Kidney epithelial cell (primary cell): ENCODE data around the gene VAV1. TPM values are rescaled to one million over a fixed set of nuclear protein-coding genes. Genes with fewer than 3 reads are reported as not detected.

Experiments used
- DNase-seq: peaks from one replicate; pipeline ENCODE4 v3.0.0-alpha.2; 2010; ENCODE audit warnings: low read depth
- H3K27me3 ChIP-seq: 2 replicates; pipeline ENCODE4 v1.6.0; 2011; ENCODE audit warnings: low read length; ENCODE audit not compliant: control insufficient read depth, insufficient read depth
- H3K36me3 ChIP-seq: 2 replicates; pipeline ENCODE4 v1.5.1; 2011; ENCODE audit warnings: low read length; ENCODE audit not compliant: control insufficient read depth, insufficient read depth
- H3K4me3 ChIP-seq: 2 replicates; pipeline ENCODE4 v1.5.1; 2011; ENCODE audit warnings: low read depth, mild to moderate bottlenecking, control low read depth, low read length
- total RNA-seq: library from RNA; depleted of rRNA; stranded (reverse); fragments of >200 nt; gene quantifications from 2 replicates; pipeline ENCODE4 v1.2.3, GENCODE V29; 2015
- TF ChIP-seq, protein P1 (sequence below): IDR thresholded peaks from 2 replicates; pipeline ENCODE4 v1.5.1; 2011; ENCODE audit warnings: mild to moderate bottlenecking, moderate library complexity, low read length, control low read depth, inconsistent platforms; ENCODE audit not compliant: insufficient read depth, poor library complexity, severe bottlenecking

Gene VAV1
- total RNA-seq, 1 donor from 2014 or later, result 0.50 TPM

DNA sequence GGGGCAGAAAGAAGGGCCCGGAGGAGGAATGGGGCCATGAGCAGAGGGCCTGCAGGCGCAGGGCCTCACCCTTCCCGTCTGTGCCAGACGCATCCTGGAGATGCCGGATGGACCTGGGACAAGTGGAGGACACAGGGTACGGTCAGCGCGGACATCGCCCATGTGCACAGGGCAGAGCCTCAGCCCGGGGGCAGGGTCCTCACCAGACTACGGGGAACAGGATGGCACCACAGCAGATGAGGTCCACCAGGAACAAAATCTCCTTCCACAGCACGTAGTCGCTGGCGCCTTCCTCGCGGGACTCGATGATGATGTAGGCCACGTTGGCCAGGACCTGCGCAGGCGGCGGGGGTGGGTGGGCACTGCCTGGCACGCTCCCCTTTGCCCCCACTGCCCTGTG is 40.7 kb upstream of the VAV1 start:
- TF ChIP-seq, protein P1, sequence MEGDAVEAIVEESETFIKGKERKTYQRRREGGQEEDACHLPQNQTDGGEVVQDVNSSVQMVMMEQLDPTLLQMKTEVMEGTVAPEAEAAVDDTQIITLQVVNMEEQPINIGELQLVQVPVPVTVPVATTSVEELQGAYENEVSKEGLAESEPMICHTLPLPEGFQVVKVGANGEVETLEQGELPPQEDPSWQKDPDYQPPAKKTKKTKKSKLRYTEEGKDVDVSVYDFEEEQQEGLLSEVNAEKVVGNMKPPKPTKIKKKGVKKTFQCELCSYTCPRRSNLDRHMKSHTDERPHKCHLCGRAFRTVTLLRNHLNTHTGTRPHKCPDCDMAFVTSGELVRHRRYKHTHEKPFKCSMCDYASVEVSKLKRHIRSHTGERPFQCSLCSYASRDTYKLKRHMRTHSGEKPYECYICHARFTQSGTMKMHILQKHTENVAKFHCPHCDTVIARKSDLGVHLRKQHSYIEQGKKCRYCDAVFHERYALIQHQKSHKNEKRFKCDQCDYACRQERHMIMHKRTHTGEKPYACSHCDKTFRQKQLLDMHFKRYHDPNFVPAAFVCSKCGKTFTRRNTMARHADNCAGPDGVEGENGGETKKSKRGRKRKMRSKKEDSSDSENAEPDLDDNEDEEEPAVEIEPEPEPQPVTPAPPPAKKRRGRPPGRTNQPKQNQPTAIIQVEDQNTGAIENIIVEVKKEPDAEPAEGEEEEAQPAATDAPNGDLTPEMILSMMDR, result no peak
- H3K27me3 ChIP-seq, result no peaks in the 10 kb centered on the region
- no peak for DNase-seq
- peaks cover 1% of the 10 kb centered on the region for H3K36me3 ChIP-seq
- no peak overlapping the region for H3K4me3 ChIP-seq

GRCh38 chr19:6732803-6733337 is 39.6 kb upstream of the VAV1 start:
- H3K27me3 ChIP-seq, result no peaks in the 10 kb centered on the region
- H3K4me3 ChIP-seq, result no peak overlapping the region
- TF ChIP-seq, protein P1, result no peak
- no peak for DNase-seq
- H3K36me3 ChIP-seq, result peaks cover 1% of the 10 kb centered on the region

DNA sequence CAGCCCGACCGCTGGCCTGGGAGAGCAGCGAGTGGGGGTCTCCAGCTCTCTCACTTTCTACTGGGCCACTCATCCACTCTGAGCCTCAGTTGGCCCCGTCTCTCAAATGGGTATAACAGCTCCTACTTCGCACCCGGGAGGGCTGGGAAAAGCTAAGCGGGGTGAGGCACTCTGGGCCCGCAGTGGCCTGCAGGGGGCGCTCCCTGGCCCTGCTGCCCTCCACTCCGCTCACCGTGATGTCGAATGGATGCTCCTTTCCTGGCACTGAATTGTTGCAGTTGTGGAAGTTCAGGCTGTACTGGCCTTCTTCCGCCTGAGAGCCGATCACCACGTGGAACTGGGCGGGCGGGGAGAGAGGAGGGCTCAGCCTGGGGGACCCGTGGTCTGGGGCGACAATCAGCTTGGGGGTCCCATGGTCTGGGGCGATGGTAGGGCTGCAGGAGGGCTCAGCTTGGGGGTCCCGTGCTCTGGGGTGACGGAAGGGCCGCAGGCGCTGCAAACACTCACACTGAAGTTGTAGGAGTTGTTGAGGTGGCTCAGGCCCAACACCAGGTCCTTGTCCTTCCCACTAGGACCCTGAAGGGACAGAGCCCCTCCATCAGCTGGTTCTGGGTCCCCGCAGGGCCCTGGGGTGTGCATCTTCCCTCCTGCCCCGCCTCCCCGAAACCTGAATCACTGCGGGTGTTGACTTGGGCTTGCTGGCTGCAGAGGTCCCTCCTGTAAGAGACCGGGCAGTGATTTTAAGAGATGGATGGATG is 39.0 kb upstream of the VAV1 start:
- peaks cover 1% of the 10 kb centered on the region for H3K36me3 ChIP-seq
- DNase-seq, result no peak
- TF ChIP-seq, protein P1, result peak; percentile 32
- H3K4me3 ChIP-seq, result no peak overlapping the region
- no peaks in the 10 kb centered on the region for H3K27me3 ChIP-seq

DNA sequence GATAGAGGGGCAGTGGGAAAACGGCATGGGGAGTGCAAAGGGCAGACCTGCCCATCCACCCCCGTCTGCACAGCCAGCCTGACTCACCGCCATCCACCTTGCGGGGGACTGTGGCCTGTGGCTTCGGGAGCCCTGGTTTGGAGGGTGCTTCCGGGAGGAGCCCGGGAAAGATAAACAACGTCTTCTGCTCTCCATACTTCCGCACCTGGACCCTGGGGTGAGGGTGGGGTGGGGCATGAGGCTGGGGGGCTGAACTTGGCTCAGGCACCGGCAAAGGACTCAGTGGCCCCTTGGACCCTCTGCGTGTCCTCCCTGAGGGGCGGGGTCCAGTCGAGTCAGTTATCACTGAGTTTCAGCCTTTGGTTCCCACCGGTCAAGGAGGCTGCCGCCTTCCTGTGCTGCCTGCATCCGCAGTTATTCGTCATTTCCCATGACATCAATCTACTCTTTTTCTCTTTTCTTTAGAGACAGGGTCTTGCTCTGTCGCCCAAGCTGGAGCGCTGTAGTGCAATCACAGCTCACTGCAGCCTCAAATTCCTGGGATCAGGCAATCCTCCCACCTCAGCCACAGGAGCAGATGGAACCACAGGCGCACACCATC is 38.3 kb upstream of the VAV1 start:
- TF ChIP-seq, protein P1, result no peak

GRCh38 chr19:6735181-6735911 is 37.2 kb upstream of the VAV1 start:
- no peak overlapping the region for H3K4me3 ChIP-seq
- no peaks in the 10 kb centered on the region for H3K27me3 ChIP-seq
- no peak for DNase-seq
- TF ChIP-seq, protein P1, result no peak
- peaks cover 1% of the 10 kb centered on the region for H3K36me3 ChIP-seq

More for the DNA sequence above, 38.3 kb upstream of the VAV1 start:
- no peaks in the 10 kb centered on the region for H3K27me3 ChIP-seq
- H3K36me3 ChIP-seq, result peaks cover 1% of the 10 kb centered on the region
- no peak for DNase-seq
- no peak overlapping the region for H3K4me3 ChIP-seq
